Stimulated activated naive CD8-positive, alpha-beta T cell treated with anti-CD3 and anti-CD28 coated beads, Interleukin-15, amount 100 ng/mL, for 72 hours (primary cell): ENCODE results near the gene SUMF1.

Experiments used
- ATAC-seq: fragments of 150-1000 bp; cut with Tn5 transposase; 2 replicates; pipeline ENCODE4 v1.10.0; 2021; ENCODE audit warnings: mild to moderate bottlenecking, moderate library complexity
- DNase-seq, 2 donors: peaks; one replicate each; pipeline ENCODE4 v3.0.0; 2021 to 2022
- H3K27ac Mint-ChIP-seq, 2 donors: one replicate each; pipeline ENCODE4 v1.8.0; 2022; ENCODE audit warnings: mild to moderate bottlenecking in 2 of 2, mixed read lengths in 2 of 2, moderate library complexity in 2 of 2
- H3K27me3 Mint-ChIP-seq: one replicate; pipeline ENCODE4 v1.8.0; 2022; ENCODE audit warnings: mixed read lengths
- H3K4me1 Mint-ChIP-seq: one replicate; pipeline ENCODE4 v1.8.0; 2022; ENCODE audit warnings: mild to moderate bottlenecking, mixed read lengths
- H3K4me3 Mint-ChIP-seq, 2 donors: one replicate each; pipeline ENCODE4 v1.8.0; 2022; ENCODE audit warnings: mild to moderate bottlenecking in 2 of 2, mixed read lengths in 2 of 2, moderate library complexity in 1 of 2
- H3K9me3 Mint-ChIP-seq, 2 donors: one replicate each; pipeline ENCODE4 v1.8.0; 2022; ENCODE audit warnings: mixed read lengths in 2 of 2

The SUMF1 gene

GRCh38 chr3:4417449-4417848, 49.6 kb downstream of the SUMF1 start:
- ATAC-seq: no peak
- H3K9me3 Mint-ChIP-seq: no peaks in the 10 kb centered on the region
- no peak for DNase-seq
- H3K27me3 Mint-ChIP-seq: no peaks in the 10 kb centered on the region
- no peak overlapping the region for H3K27ac Mint-ChIP-seq
- H3K4me1 Mint-ChIP-seq: peaks cover 8% of the 10 kb centered on the region
- H3K4me3 Mint-ChIP-seq: no peak overlapping the region

- Mint-ChIP-seq H3K27me3 (no peaks in the 10 kb centered on the region), H3K4me1 (peaks cover 8% of the 10 kb centered on the region), H3K27ac (no peak overlapping the region), H3K4me3 (no peak overlapping the region), H3K9me3 (no peaks in the 10 kb centered on the region)
- ATAC-seq: no peak
- DNase-seq: no peak
Observed at GRCh38 chr3:4416961-4417360, 50.1 kb downstream of the SUMF1 start.

GRCh38 chr3:4416427-4416945, 50.6 kb downstream of the SUMF1 start:
- ATAC-seq (no peak), DNase-seq (no peak)
- Mint-ChIP-seq H3K27ac (no peak overlapping the region), H3K27me3 (no peaks in the 10 kb centered on the region), H3K4me1 (peaks cover 4% of the 10 kb centered on the region), H3K4me3 (no peak overlapping the region), H3K9me3 (no peaks in the 10 kb centered on the region)

GRCh38 chr3:4413467-4413866, 53.6 kb downstream of the SUMF1 start:
- Mint-ChIP-seq H3K4me1 (peaks cover 31% of the 10 kb centered on the region), H3K27me3 (no peaks in the 10 kb centered on the region), H3K4me3 (no peak overlapping the region), H3K27ac (no peak overlapping the region), H3K9me3 (no peaks in the 10 kb centered on the region)
- no peak for DNase-seq
- no peak for ATAC-seq

- ATAC-seq (no peak), DNase-seq (no peak)
- no peak overlapping the region for H3K27ac Mint-ChIP-seq
- no peak overlapping the region for H3K4me3 Mint-ChIP-seq
- no peaks in the 10 kb centered on the region for H3K9me3 Mint-ChIP-seq
- H3K27me3 Mint-ChIP-seq: no peaks in the 10 kb centered on the region
- peaks cover 37% of the 10 kb centered on the region for H3K4me1 Mint-ChIP-seq
Observed at GRCh38 chr3:4411833-4412232, 55.2 kb downstream of the SUMF1 start.

GRCh38 chr3:4411236-4411635, 55.8 kb downstream of the SUMF1 start:
- no peaks in the 10 kb centered on the region for H3K27me3 Mint-ChIP-seq
- peaks cover 42% of the 10 kb centered on the region for H3K4me1 Mint-ChIP-seq
- ATAC-seq: no peak
- DNase-seq: no peak
- H3K4me3 Mint-ChIP-seq: no peak overlapping the region
- no peak overlapping the region for H3K27ac Mint-ChIP-seq
- no peaks in the 10 kb centered on the region for H3K9me3 Mint-ChIP-seq

GRCh38 chr3:4410606-4411005, 56.5 kb downstream of the SUMF1 start:
- no peak for ATAC-seq
- H3K9me3 Mint-ChIP-seq: no peaks in the 10 kb centered on the region
- H3K4me1 Mint-ChIP-seq: peaks cover 42% of the 10 kb centered on the region
- no peak for DNase-seq
- no peak overlapping the region for H3K27ac Mint-ChIP-seq
- H3K4me3 Mint-ChIP-seq: no peak overlapping the region
- H3K27me3 Mint-ChIP-seq: no peaks in the 10 kb centered on the region

- peaks cover 42% of the 10 kb centered on the region for H3K4me1 Mint-ChIP-seq
- ATAC-seq (peak; percentile 53), DNase-seq (no peak)
- peak overlapping the region in 1 of 2 donors; percentile 62 for H3K27ac Mint-ChIP-seq
- H3K4me3 Mint-ChIP-seq: peak overlapping the region; percentile 45 to 68
- H3K9me3 Mint-ChIP-seq: no peaks in the 10 kb centered on the region
- H3K27me3 Mint-ChIP-seq: no peaks in the 10 kb centered on the region
Observed at GRCh38 chr3:4409971-4410573, 57.0 kb downstream of the SUMF1 start.

- Mint-ChIP-seq H3K9me3 (no peaks in the 10 kb centered on the region), H3K4me3 (peak overlapping the region; percentile 45 to 53), H3K27me3 (no peaks in the 10 kb centered on the region), H3K27ac (no peak overlapping the region), H3K4me1 (peaks cover 42% of the 10 kb centered on the region)
- peak in 1 of 2 donors; percentile 38 for DNase-seq
- peak; percentile 71 for ATAC-seq
Observed at GRCh38 chr3:4409415-4409814, 57.7 kb downstream of the SUMF1 start.

GRCh38 chr3:4408958-4409357, 58.1 kb downstream of the SUMF1 start:
- no peak for DNase-seq
- H3K4me1 Mint-ChIP-seq: peaks cover 42% of the 10 kb centered on the region
- no peaks in the 10 kb centered on the region for H3K9me3 Mint-ChIP-seq
- no peak overlapping the region for H3K27ac Mint-ChIP-seq
- peak overlapping the region; percentile 53 to 69 for H3K4me3 Mint-ChIP-seq
- H3K27me3 Mint-ChIP-seq: no peaks in the 10 kb centered on the region
- ATAC-seq: no peak

GRCh38 chr3:4407941-4408340, 59.1 kb downstream of the SUMF1 start:
- H3K4me3 Mint-ChIP-seq: no peak overlapping the region
- no peak for ATAC-seq
- H3K27me3 Mint-ChIP-seq: no peaks in the 10 kb centered on the region
- H3K4me1 Mint-ChIP-seq: peaks cover 42% of the 10 kb centered on the region
- no peaks in the 10 kb centered on the region for H3K9me3 Mint-ChIP-seq
- no peak for DNase-seq
- H3K27ac Mint-ChIP-seq: no peak overlapping the region

- no peaks in the 10 kb centered on the region for H3K27me3 Mint-ChIP-seq
- ATAC-seq: peak; percentile 83
- H3K4me3 Mint-ChIP-seq: no peak overlapping the region
- peak overlapping the region; percentile 19 to 68 for H3K27ac Mint-ChIP-seq
- no peak for DNase-seq
- peaks cover 47% of the 10 kb centered on the region for H3K4me1 Mint-ChIP-seq
- no peaks in the 10 kb centered on the region for H3K9me3 Mint-ChIP-seq
Observed at GRCh38 chr3:4406746-4407568, 60.1 kb downstream of the SUMF1 start.

- Mint-ChIP-seq H3K9me3 (no peaks in the 10 kb centered on the region), H3K4me1 (peaks cover 40% of the 10 kb centered on the region), H3K27ac (no peak overlapping the region), H3K4me3 (no peak overlapping the region), H3K27me3 (no peaks in the 10 kb centered on the region)
- DNase-seq: no peak
- ATAC-seq: no peak
Observed at GRCh38 chr3:4404881-4405280, 62.2 kb downstream of the SUMF1 start.

- Mint-ChIP-seq H3K4me1 (peaks cover 22% of the 10 kb centered on the region), H3K27me3 (no peaks in the 10 kb centered on the region), H3K9me3 (no peaks in the 10 kb centered on the region), H3K27ac (peak overlapping the region in 1 of 2 donors; percentile 48), H3K4me3 (peak overlapping the region in 1 of 2 donors; percentile 25)
- peak in 1 of 2 donors; percentile 24 for DNase-seq
- peak; percentile 94 for ATAC-seq
Observed at GRCh38 chr3:4401441-4401840, 65.6 kb downstream of the SUMF1 start.

- Mint-ChIP-seq H3K9me3 (no peaks in the 10 kb centered on the region), H3K4me1 (peaks cover 41% of the 10 kb centered on the region), H3K27ac (peak overlapping the region in 1 of 2 donors; percentile 28), H3K4me3 (no peak overlapping the region), H3K27me3 (no peaks in the 10 kb centered on the region)
- no peak for DNase-seq
- no peak for ATAC-seq
Observed at GRCh38 chr3:4399476-4399875, 67.6 kb downstream of the SUMF1 start.

- no peak for DNase-seq
- Mint-ChIP-seq H3K27ac (no peak overlapping the region), H3K9me3 (no peaks in the 10 kb centered on the region), H3K4me1 (peaks cover 46% of the 10 kb centered on the region), H3K27me3 (no peaks in the 10 kb centered on the region), H3K4me3 (no peak overlapping the region)
- ATAC-seq: no peak
Observed at GRCh38 chr3:4398941-4399245, 68.2 kb downstream of the SUMF1 start.
